ENCODE measurements around the gene UNC5A.

- TF ChIP-seq TCF7L2 (IDR thresholded peaks at IDR 0.05; ENCODE audit: low read depth, low read length) (no peak), CBX8 (IDR thresholded peaks at IDR 0.05; ENCODE audit: borderline replicate concordance, extremely low read depth, low read depth, low read length, poor library complexity, severe bottlenecking) (no peak), ZNF407 (IDR thresholded peaks at IDR 0.05; ENCODE audit: low read depth) (no peak)
Measured at GRCh38 chr5:176800024-176800423, 10.3 kb upstream of the UNC5A start.
